ENCODE measurements around the gene MEGF11.

DNA sequence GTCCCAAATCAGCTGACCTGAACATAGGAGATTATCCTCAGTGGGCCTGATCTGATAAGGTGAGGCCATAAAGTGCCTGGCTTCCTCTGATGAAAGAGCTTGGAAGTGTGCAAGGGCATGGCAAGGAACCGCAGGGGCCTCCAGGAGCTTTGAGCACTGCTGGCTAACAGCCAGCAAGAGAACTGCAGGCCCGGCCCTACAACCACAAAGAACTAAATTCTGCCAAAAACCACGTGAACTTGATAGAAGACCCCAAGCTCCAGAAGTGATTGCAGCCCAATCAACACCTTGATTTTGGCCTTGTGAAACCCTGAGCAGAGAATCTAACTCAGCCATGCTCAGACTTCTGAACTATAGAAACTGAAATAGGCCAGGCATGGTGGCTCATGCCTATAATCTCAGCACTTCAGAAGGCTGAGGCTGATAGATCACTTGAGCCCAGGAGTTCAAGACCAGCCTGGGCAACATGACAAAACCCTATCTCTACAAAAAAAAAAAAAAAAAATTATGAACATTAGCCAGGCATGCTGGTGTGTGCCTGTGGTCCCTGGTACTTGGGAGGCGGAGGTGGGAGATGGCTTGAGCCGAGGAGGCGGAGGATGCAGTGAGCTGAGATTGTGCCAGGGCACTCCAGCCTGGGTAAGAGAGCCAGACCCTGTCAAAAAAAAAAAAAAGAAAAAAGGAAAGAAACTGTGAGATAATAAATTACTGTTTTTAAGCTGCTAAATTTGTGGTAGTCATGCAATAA, 32.2 kb upstream of the MEGF11 start:
- TF ChIP-seq CTCF (conservative IDR thresholded peaks at IDR 0.05; ENCODE audit: low read length), result no peak
- no peak for TF ChIP-seq EZH2phosphoT487 (IDR thresholded peaks at IDR 0.05; ENCODE audit: borderline replicate concordance, low read depth, low read length)
